ENCODE data around the gene ZNF581. TPM values are rescaled to one million over a fixed set of nuclear protein-coding genes. Genes with fewer than 3 reads are reported as not detected.

ZNF581 gene
- total RNA-seq, 1 donor from 2014 or later, result 16.3 TPM

GRCh38 chr19:55694656-55695491 lies 51.4 kb downstream of the ZNF581 start:
- DNase-seq, result no peak

Other genes with a start within 250 kb of the ZNF581 start
- gene UBE2S, start 235.9 kb upstream of the ZNF581 start, total RNA-seq, result 20.7 TPM
- not detected for gene SHISA7, start 200.3 kb upstream of the ZNF581 start, total RNA-seq
- gene ISOC2, start 182.0 kb upstream of the ZNF581 start, total RNA-seq, result 39.3 TPM
- gene C19orf85, start 178.9 kb upstream of the ZNF581 start, total RNA-seq, result not detected
- gene ZNF628, start 167.0 kb upstream of the ZNF581 start, total RNA-seq, result 4.4 TPM
- gene NAT14, start 158.5 kb upstream of the ZNF581 start, total RNA-seq, result 12.0 TPM
- gene SSC5D, start 155.2 kb upstream of the ZNF581 start, total RNA-seq, result 29.2 TPM
- 10.2 TPM for gene SBK2, start 106.5 kb upstream of the ZNF581 start, total RNA-seq
- gene SBK3, start 98.1 kb upstream of the ZNF581 start, total RNA-seq, result not detected
- 4.1 TPM for gene ZNF579, start 62.8 kb upstream of the ZNF581 start, total RNA-seq
- 5.9 TPM for gene FIZ1, start 44.1 kb upstream of the ZNF581 start, total RNA-seq
- gene ZNF524, start 43.4 kb upstream of the ZNF581 start, total RNA-seq, result 16.0 TPM
- 5.0 TPM for gene ZNF865, start 38.0 kb upstream of the ZNF581 start, total RNA-seq
- 9.8 TPM for gene ZNF784, start 19.1 kb upstream of the ZNF581 start, total RNA-seq
- 4.4 TPM for gene ZNF580, start 2.6 kb upstream of the ZNF581 start, total RNA-seq
- 8.6 TPM for gene CCDC106, start 4.6 kb downstream of the ZNF581 start, total RNA-seq
- gene U2AF2, start 11.4 kb downstream of the ZNF581 start, total RNA-seq, result 85.9 TPM
- 62.2 TPM for gene EPN1, start 31.6 kb downstream of the ZNF581 start, total RNA-seq
- gene NLRP9, start 94.8 kb downstream of the ZNF581 start, total RNA-seq, result not detected
- gene RFPL4A, start 115.4 kb downstream of the ZNF581 start, total RNA-seq, result 2.5 TPM
- gene RFPL4AL1, start 125.5 kb downstream of the ZNF581 start, total RNA-seq, result not detected
- not detected for gene NLRP11, start 188.3 kb downstream of the ZNF581 start, total RNA-seq
- not detected for gene NLRP4, start 192.9 kb downstream of the ZNF581 start, total RNA-seq

All from tongue (tissue), 2 donors.